ENCODE results near the gene MED6.

- TF ChIP-seq CTCF (IDR thresholded peaks at IDR 0.05) (no peak), POLR2A (IDR thresholded peaks at IDR 0.05) (no peak)
Measured at GRCh38 chr14:70594461-70594860, 6.0 kb downstream of the MED6 start.

Measured in breast epithelium (tissue), 3 donors.